T-helper 22 cell (primary cell): ENCODE measurements around the gene MEIS2.

Source experiments
- DNase-seq: peaks from one replicate; pipeline ENCODE4 v3.0.0-alpha.2; 2020; ENCODE audit warnings: low read depth

MEIS2 gene

GRCh38 chr15:37041042-37041441 lies 59.3 kb downstream of the MEIS2 start:
- DNase-seq = no peak

GRCh38 chr15:37040072-37040742 lies 60.1 kb downstream of the MEIS2 start:
- DNase-seq = no peak

GRCh38 chr15:37038716-37039106 lies 61.6 kb downstream of the MEIS2 start:
- no peak for DNase-seq

GRCh38 chr15:37037850-37038715 lies 62.3 kb downstream of the MEIS2 start:
- DNase-seq = no peak

- no peak for DNase-seq
These were observed 63.2 kb downstream of the MEIS2 start for GRCh38 chr15:37037071-37037655.

GRCh38 chr15:37034835-37035748 lies 65.3 kb downstream of the MEIS2 start:
- DNase-seq = no peak

GRCh38 chr15:37034392-37034791 lies 66.0 kb downstream of the MEIS2 start:
- DNase-seq = no peak

- DNase-seq = no peak
These were observed 68.1 kb downstream of the MEIS2 start for GRCh38 chr15:37032091-37032775.

GRCh38 chr15:37031198-37031597 lies 69.2 kb downstream of the MEIS2 start:
- DNase-seq = no peak

- no peak for DNase-seq
These were observed 71.6 kb downstream of the MEIS2 start for GRCh38 chr15:37028625-37029296.

GRCh38 chr15:37020852-37021251 lies 79.5 kb downstream of the MEIS2 start:
- DNase-seq = no peak

GRCh38 chr15:37019479-37020433 lies 80.6 kb downstream of the MEIS2 start:
- no peak for DNase-seq

GRCh38 chr15:37017031-37017625 lies 83.2 kb downstream of the MEIS2 start:
- DNase-seq = no peak

GRCh38 chr15:37016231-37016630 lies 84.1 kb downstream of the MEIS2 start:
- DNase-seq = no peak

GRCh38 chr15:37015451-37015850 lies 84.9 kb downstream of the MEIS2 start:
- no peak for DNase-seq

GRCh38 chr15:37015035-37015434 lies 85.3 kb downstream of the MEIS2 start:
- DNase-seq = no peak

- DNase-seq = no peak
These were observed 85.8 kb downstream of the MEIS2 start for GRCh38 chr15:37014566-37014965.

GRCh38 chr15:37014137-37014536 lies 86.2 kb downstream of the MEIS2 start:
- DNase-seq = no peak

GRCh38 chr15:37010595-37010994 lies 89.8 kb downstream of the MEIS2 start:
- DNase-seq = no peak
